Natural killer cell (primary cell): ENCODE results near the gene ZNF385D. TPM values are rescaled to one million over a fixed set of nuclear protein-coding genes. Genes with fewer than 3 reads are reported as not detected.

Experiments
- ATAC-seq, 3 donors: fragments of 150-1000 bp in 2 of 3; fragments of 200-7000 bp in 1 of 3; cut with Tn5 transposase; 1 replicate in 1 of 3; 2 replicates in 2 of 3; pipeline ENCODE4 v1.10.0; 2021; ENCODE audit warnings: mild to moderate bottlenecking in 2 of 3, moderate library complexity in 2 of 3
- DNase-seq, 2 donors: peaks; one replicate each; pipeline versions ENCODE4 v3.0.0 to v3.0.0-alpha.2; 2013 to 2021; ENCODE audit warnings: mixed read lengths in 1 of 2
- H3K27ac ChIP-seq: one replicate; pipeline ENCODE4 v1.5.1; 2013; ENCODE audit warnings: mild to moderate bottlenecking, low read length
- H3K27me3 ChIP-seq: one replicate; pipeline ENCODE4 v1.6.1; 2013; ENCODE audit warnings: low read length; ENCODE audit not compliant: control insufficient read depth, insufficient read depth
- H3K36me3 ChIP-seq: one replicate; pipeline ENCODE4 v1.6.1; 2013; ENCODE audit warnings: low read length; ENCODE audit not compliant: control insufficient read depth, insufficient read depth
- H3K4me1 ChIP-seq: one replicate; pipeline ENCODE4 v1.6.1; 2013; ENCODE audit warnings: low read length; ENCODE audit not compliant: control insufficient read depth, insufficient read depth
- H3K4me3 ChIP-seq: one replicate; pipeline ENCODE4 v1.5.1; 2013; ENCODE audit warnings: low read length
- H3K9me3 ChIP-seq: one replicate; pipeline ENCODE4 v1.6.1; 2013; ENCODE audit warnings: low read length; ENCODE audit not compliant: control insufficient read depth, insufficient read depth
- H3K27ac Mint-ChIP-seq, 2 donors: one replicate each; pipeline ENCODE4 v1.8.0; 2022; ENCODE audit warnings: mild to moderate bottlenecking in 2 of 2, mixed read lengths in 2 of 2, moderate library complexity in 1 of 2
- H3K27me3 Mint-ChIP-seq, 2 donors: one replicate each; pipeline ENCODE4 v1.8.0; 2022; ENCODE audit warnings: low read depth in 2 of 2, mixed read lengths in 2 of 2
- H3K36me3 Mint-ChIP-seq: one replicate; pipeline ENCODE4 v1.8.0; 2022; ENCODE audit warnings: mixed read lengths
- H3K4me1 Mint-ChIP-seq, 2 donors: one replicate each; pipeline ENCODE4 v1.8.0; 2022; ENCODE audit warnings: mixed read lengths in 2 of 2
- H3K4me3 Mint-ChIP-seq: one replicate; pipeline ENCODE4 v1.8.0; 2022; ENCODE audit warnings: mild to moderate bottlenecking, moderate library complexity, mixed read lengths
- H3K9me3 Mint-ChIP-seq, 2 donors: one replicate each; pipeline ENCODE4 v1.8.0; 2022; ENCODE audit warnings: mixed read lengths in 2 of 2
- WGBS: methylation state at CpG from one replicate; pipeline ENCODE4 v1.1.7; 2013; ENCODE audit warnings: missing lambda C conversion rate; ENCODE audit not compliant: insufficient coverage; 5-methylcytosine and 5-hydroxymethylcytosine counted together
- intact Hi-C: fragments of 100-400 bp; cut with micrococcal nuclease; formaldehyde crosslinking; loops from one replicate; pipeline ENCODE4 v1.14.2; 2022
- total RNA-seq, 4 donors: library from RNA; stranded (reverse); fragments of 120-200 nt in 1 of 4; gene quantifications; one replicate each; pipeline versions ENCODE4 v1.2.3 to v1.2.4, GENCODE V29; 2013 to 2022
- TF ChIP-seq, protein P1 (sequence below): fragments of 200-600 bp; IDR thresholded peaks from one replicate; pipeline ENCODE4 v1.8.0; 2022; ENCODE audit warnings: antibody characterized with exemption

The ZNF385D gene
- total RNA-seq, 3 donors from 2014 or later (not counting 1 experiment from before 2014, with no cell fraction given): 0.02 to 0.31 (median 0.25) TPM

DNA sequence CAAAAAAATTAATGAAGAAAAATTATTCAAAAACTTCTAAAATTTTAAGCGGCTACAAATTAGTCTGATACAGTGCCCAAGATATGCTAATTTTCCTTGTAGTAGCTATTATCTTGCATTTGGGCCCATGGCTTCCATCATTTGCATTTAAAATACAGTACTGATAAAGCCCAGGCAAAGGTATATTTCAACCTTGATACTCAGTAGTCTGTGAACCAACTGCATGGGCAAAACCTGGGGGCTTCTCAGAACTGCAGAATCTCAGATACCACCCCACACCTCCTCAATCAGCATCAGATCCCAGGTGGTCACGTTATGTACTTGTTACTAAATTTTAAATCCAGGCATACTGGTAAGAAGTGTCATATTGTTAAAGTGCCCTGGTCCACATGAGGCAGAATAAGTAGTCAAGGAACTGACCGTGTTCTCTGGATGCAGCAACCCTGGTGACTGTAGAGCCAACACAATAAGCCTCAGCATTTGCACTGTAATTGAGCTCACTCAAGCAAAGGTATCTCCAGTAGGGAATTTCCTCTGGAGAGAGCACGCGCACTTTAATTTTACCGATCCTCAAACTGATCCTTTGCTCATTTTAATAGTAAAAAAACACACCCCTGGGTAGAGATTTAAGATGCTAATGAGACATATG is 31.9 kb downstream of the ZNF385D start:
- DNase-seq: no peak
- Mint-ChIP-seq H3K27ac (no peak overlapping the region), H3K4me1 (no peaks in the 10 kb centered on the region), H3K36me3 (no peaks in the 10 kb centered on the region), H3K4me3 (no peak overlapping the region), H3K27me3 (no peaks in the 10 kb centered on the region), H3K9me3 (peaks cover 10 to 33% of the 10 kb centered on the region in 2 donors)
- WGBS: 75% methylated on average over 3 of the region's 6 CpGs
- Histone ChIP-seq H3K4me1 (no peaks in the 10 kb centered on the region), H3K9me3 (peaks cover 9% of the 10 kb centered on the region), H3K36me3 (no peaks in the 10 kb centered on the region), H3K4me3 (no peak overlapping the region), H3K27me3 (no peaks in the 10 kb centered on the region), H3K27ac (no peak overlapping the region)
- ATAC-seq: no peak
- TF ChIP-seq, protein P1, sequence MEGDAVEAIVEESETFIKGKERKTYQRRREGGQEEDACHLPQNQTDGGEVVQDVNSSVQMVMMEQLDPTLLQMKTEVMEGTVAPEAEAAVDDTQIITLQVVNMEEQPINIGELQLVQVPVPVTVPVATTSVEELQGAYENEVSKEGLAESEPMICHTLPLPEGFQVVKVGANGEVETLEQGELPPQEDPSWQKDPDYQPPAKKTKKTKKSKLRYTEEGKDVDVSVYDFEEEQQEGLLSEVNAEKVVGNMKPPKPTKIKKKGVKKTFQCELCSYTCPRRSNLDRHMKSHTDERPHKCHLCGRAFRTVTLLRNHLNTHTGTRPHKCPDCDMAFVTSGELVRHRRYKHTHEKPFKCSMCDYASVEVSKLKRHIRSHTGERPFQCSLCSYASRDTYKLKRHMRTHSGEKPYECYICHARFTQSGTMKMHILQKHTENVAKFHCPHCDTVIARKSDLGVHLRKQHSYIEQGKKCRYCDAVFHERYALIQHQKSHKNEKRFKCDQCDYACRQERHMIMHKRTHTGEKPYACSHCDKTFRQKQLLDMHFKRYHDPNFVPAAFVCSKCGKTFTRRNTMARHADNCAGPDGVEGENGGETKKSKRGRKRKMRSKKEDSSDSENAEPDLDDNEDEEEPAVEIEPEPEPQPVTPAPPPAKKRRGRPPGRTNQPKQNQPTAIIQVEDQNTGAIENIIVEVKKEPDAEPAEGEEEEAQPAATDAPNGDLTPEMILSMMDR: no peak
- intact Hi-C loops: no loop called here

DNA sequence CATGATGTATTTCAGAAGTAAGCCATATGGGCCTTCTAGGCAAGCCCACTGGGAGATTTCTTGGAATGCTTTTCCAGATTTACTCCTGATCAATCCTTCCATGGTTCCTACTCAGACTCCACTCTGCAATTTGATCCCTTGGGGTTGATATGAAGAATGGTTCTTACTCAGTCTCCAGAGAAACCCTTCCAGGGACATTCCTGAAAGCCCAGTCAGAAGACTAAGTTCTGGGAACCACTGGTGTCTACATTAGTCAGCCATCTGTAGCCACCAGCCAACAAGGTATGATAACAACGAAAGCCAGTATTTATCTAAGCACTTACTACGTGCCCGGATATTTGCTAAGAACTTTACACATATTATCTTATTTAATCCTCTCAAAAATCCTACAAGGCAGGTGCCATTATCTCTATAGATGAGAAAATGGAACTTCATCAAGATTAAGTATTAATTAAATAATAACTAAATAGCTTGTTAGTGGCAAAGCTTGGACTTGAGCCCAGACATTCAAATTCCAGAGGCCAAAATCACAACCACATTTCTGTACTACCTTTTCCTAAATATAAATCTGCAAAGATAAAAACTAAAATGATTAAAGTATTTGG is 32.7 kb downstream of the ZNF385D start:
- ATAC-seq (no peak), DNase-seq (no peak)
- Histone ChIP-seq H3K27me3 (no peaks in the 10 kb centered on the region), H3K4me3 (no peak overlapping the region), H3K9me3 (peaks cover 9% of the 10 kb centered on the region), H3K4me1 (no peaks in the 10 kb centered on the region), H3K36me3 (no peaks in the 10 kb centered on the region), H3K27ac (no peak overlapping the region)
- TF ChIP-seq, protein P1: no peak
- H3K27ac Mint-ChIP-seq: no peak overlapping the region
- H3K4me3 Mint-ChIP-seq: no peak overlapping the region
- H3K4me1 Mint-ChIP-seq: no peaks in the 10 kb centered on the region
- no peaks in the 10 kb centered on the region for H3K27me3 Mint-ChIP-seq
- intact Hi-C loops: no loop called here
- H3K36me3 Mint-ChIP-seq: no peaks in the 10 kb centered on the region
- peaks cover 8 to 29% of the 10 kb centered on the region in 2 donors for H3K9me3 Mint-ChIP-seq
- WGBS: 91% methylated on average over 1 of the region's 3 CpGs

- DNase-seq (no peak), ATAC-seq (no peak)
- Mint-ChIP-seq H3K9me3 (peaks cover 11 to 26% of the 10 kb centered on the region in 2 donors), H3K27me3 (no peaks in the 10 kb centered on the region), H3K4me3 (no peak overlapping the region), H3K36me3 (no peaks in the 10 kb centered on the region), H3K27ac (no peak overlapping the region), H3K4me1 (no peaks in the 10 kb centered on the region)
- Histone ChIP-seq H3K27ac (no peak overlapping the region), H3K9me3 (peaks cover 3% of the 10 kb centered on the region), H3K4me1 (no peaks in the 10 kb centered on the region), H3K27me3 (no peaks in the 10 kb centered on the region), H3K4me3 (no peak overlapping the region), H3K36me3 (no peaks in the 10 kb centered on the region)
- intact Hi-C loops: no loop called here
- 83% methylated on average over 2 of the region's 2 CpGs for WGBS
- TF ChIP-seq, protein P1: no peak
These were observed 35.3 kb downstream of the ZNF385D start for GRCh38 chr3:21715662-21716061.
